Measurements from ENCODE around the gene RFX8.

The RFX8 gene

GRCh38 chr2:101479810-101480209 is 4.9 kb upstream of the RFX8 start:
- Histone ChIP-seq H3K4me3 (ENCODE audit: low read depth in 1 of 2, low read length in 2 of 2) (no peak overlapping the region), H3K27ac (ENCODE audit: low read length) (no peak overlapping the region), H3K36me3 (ENCODE audit: insufficient read depth, low read length) (no peaks in the 10 kb centered on the region), H3K9me3 (ENCODE audit: insufficient read depth, low read length, severe bottlenecking) (no peaks in the 10 kb centered on the region), H3K4me1 (ENCODE audit: insufficient read depth, low read length) (peaks cover 26% of the 10 kb centered on the region), H3K4me2 (ENCODE audit: insufficient read depth, low read length) (no peak overlapping the region), H3K9ac (ENCODE audit: low read depth, low read length) (no peak overlapping the region), H3K79me2 (ENCODE audit: insufficient read depth, low read length) (no peaks in the 10 kb centered on the region), H4K20me1 (ENCODE audit: insufficient read depth, low read length) (no peaks in the 10 kb centered on the region), H2AFZ (ENCODE audit: low read depth, low read length) (no peak overlapping the region), H3K27me3 (ENCODE audit: insufficient read depth, low read length, poor library complexity) (no peaks in the 10 kb centered on the region)
- TF ChIP-seq CTCF (IDR thresholded peaks at IDR 0.05; ENCODE audit: borderline replicate concordance, extremely low read depth, low read length, poor library complexity, severe bottlenecking): no peak
- no peak for TF ChIP-seq EZH2 (IDR thresholded peaks at IDR 0.05; ENCODE audit: borderline replicate concordance, low read depth, low read length, severe bottlenecking)
- ATAC-seq (ENCODE audit: insufficient read depth, low read depth): no peak
- DNase-seq: peak; percentile 32

- ATAC-seq (ENCODE audit: insufficient read depth, low read depth): no peak
- Histone ChIP-seq H3K4me2 (ENCODE audit: insufficient read depth, low read length) (no peak overlapping the region), H3K27me3 (ENCODE audit: insufficient read depth, low read length, poor library complexity) (no peaks in the 10 kb centered on the region), H4K20me1 (ENCODE audit: insufficient read depth, low read length) (no peaks in the 10 kb centered on the region), H3K4me3 (ENCODE audit: low read depth in 1 of 2, low read length in 2 of 2) (no peak overlapping the region), H3K36me3 (ENCODE audit: insufficient read depth, low read length) (no peaks in the 10 kb centered on the region), H3K27ac (ENCODE audit: low read length) (no peak overlapping the region), H2AFZ (ENCODE audit: low read depth, low read length) (no peak overlapping the region), H3K9ac (ENCODE audit: low read depth, low read length) (no peak overlapping the region), H3K79me2 (ENCODE audit: insufficient read depth, low read length) (peaks cover 2% of the 10 kb centered on the region), H3K4me1 (ENCODE audit: insufficient read depth, low read length) (peaks cover 27% of the 10 kb centered on the region), H3K9me3 (ENCODE audit: insufficient read depth, low read length, severe bottlenecking) (no peaks in the 10 kb centered on the region)
- DNase-seq: no peak
- no peak for TF ChIP-seq EZH2 (IDR thresholded peaks at IDR 0.05; ENCODE audit: borderline replicate concordance, low read depth, low read length, severe bottlenecking)
- no peak for TF ChIP-seq CTCF (IDR thresholded peaks at IDR 0.05; ENCODE audit: borderline replicate concordance, extremely low read depth, low read length, poor library complexity, severe bottlenecking)
Observed at GRCh38 chr2:101479328-101479727, 4.4 kb upstream of the RFX8 start.

- TF ChIP-seq EZH2 (IDR thresholded peaks at IDR 0.05; ENCODE audit: borderline replicate concordance, low read depth, low read length, severe bottlenecking) (no peak), CTCF (IDR thresholded peaks at IDR 0.05; ENCODE audit: borderline replicate concordance, extremely low read depth, low read length, poor library complexity, severe bottlenecking) (no peak)
- Histone ChIP-seq H3K4me1 (ENCODE audit: insufficient read depth, low read length) (peaks cover 32% of the 10 kb centered on the region), H3K4me2 (ENCODE audit: insufficient read depth, low read length) (no peak overlapping the region), H3K79me2 (ENCODE audit: insufficient read depth, low read length) (peaks cover 11% of the 10 kb centered on the region), H2AFZ (ENCODE audit: low read depth, low read length) (no peak overlapping the region), H3K36me3 (ENCODE audit: insufficient read depth, low read length) (no peaks in the 10 kb centered on the region), H3K27me3 (ENCODE audit: insufficient read depth, low read length, poor library complexity) (no peaks in the 10 kb centered on the region), H3K27ac (ENCODE audit: low read length) (no peak overlapping the region), H3K9ac (ENCODE audit: low read depth, low read length) (no peak overlapping the region), H3K4me3 (ENCODE audit: low read depth in 1 of 2, low read length in 2 of 2) (no peak overlapping the region), H3K9me3 (ENCODE audit: insufficient read depth, low read length, severe bottlenecking) (no peaks in the 10 kb centered on the region), H4K20me1 (ENCODE audit: insufficient read depth, low read length) (no peaks in the 10 kb centered on the region)
- no peak for DNase-seq
- no peak for ATAC-seq (ENCODE audit: insufficient read depth, low read depth)
Observed at GRCh38 chr2:101478181-101479001, 3.5 kb upstream of the RFX8 start.

Measured in DND-41 (cell line).